HPDE6-E6E7 (cell line): ENCODE measurements around the gene PERCC1.
A peak's percentile ranks its signal among the peaks of the same experiment; 100 is the strongest.

ENCODE experiments used
- DNase-seq: peaks from one replicate; pipeline ENCODE4 v3.0.0; 2011; ENCODE audit warnings: missing footprints; ENCODE audit errors: extremely low spot score

The PERCC1 gene

GRCh38 chr16:1412847-1413246 lies 18.0 kb upstream of the PERCC1 start:
- no peak for DNase-seq

GRCh38 chr16:1413684-1414531 lies 17.0 kb upstream of the PERCC1 start:
- peak; percentile 31 for DNase-seq

GRCh38 chr16:1414532-1415260 lies 16.2 kb upstream of the PERCC1 start, which contains the start of gene UNKL:
Gene UNKL, minus strand, starts transcription at chr16:1414704. Its CDS starts 13 bp downstream, at chr16:1414691.
- DNase-seq, result peak; percentile 54

GRCh38 chr16:1416521-1416941 lies 14.3 kb upstream of the PERCC1 start:
- DNase-seq, result peak; percentile 17

GRCh38 chr16:1420111-1420539 lies 10.8 kb upstream of the PERCC1 start:
- DNase-seq, result no peak

- DNase-seq, result no peak
These were observed 8.8 kb upstream of the PERCC1 start for GRCh38 chr16:1422076-1422475.

GRCh38 chr16:1424028-1424427 lies 6.8 kb upstream of the PERCC1 start:
- no peak for DNase-seq

- no peak for DNase-seq
These were observed 5.1 kb upstream of the PERCC1 start for GRCh38 chr16:1425616-1426370.

- DNase-seq, result no peak
These were observed 4.0 kb upstream of the PERCC1 start for GRCh38 chr16:1426734-1427471.

- DNase-seq, result no peak
These were observed 3.1 kb upstream of the PERCC1 start for GRCh38 chr16:1427473-1428461.

- DNase-seq, result no peak
These were observed 2.4 kb upstream of the PERCC1 start for GRCh38 chr16:1428511-1428910.

- DNase-seq, result no peak
These were observed 1.9 kb upstream of the PERCC1 start for GRCh38 chr16:1429012-1429411.

GRCh38 chr16:1429631-1430030 lies 1.2 kb upstream of the PERCC1 start:
- DNase-seq, result no peak

GRCh38 chr16:1430214-1430758 lies 592 bp upstream of the PERCC1 start:
- DNase-seq, result no peak

GRCh38 chr16:1431497-1432270 lies 806 bp downstream of the PERCC1 start:
- no peak for DNase-seq

GRCh38 chr16:1432388-1433262 lies 1.7 kb downstream of the PERCC1 start:
- no peak for DNase-seq

GRCh38 chr16:1433263-1433560 lies 2.3 kb downstream of the PERCC1 start:
- DNase-seq, result no peak

GRCh38 chr16:1433756-1434155 lies 2.9 kb downstream of the PERCC1 start:
- no peak for DNase-seq
